K562 (cell line): ENCODE data around the gene LY6G6D. TPM values are rescaled to one million over a fixed set of nuclear protein-coding genes. Genes with fewer than 3 reads are reported as not detected.
A peak's percentile ranks its signal among the peaks of the same experiment; 100 is the strongest.

Experiments
- CBFB ChIP-seq: sonication (generic); formaldehyde crosslinking; IDR thresholded peaks from 2 replicates; pipeline ENCODE4 v1.4.0; 2020; ENCODE audit warnings: mild to moderate bottlenecking, missing genetic modification reagents
- CBX5 ChIP-seq: IDR thresholded peaks from 2 replicates; pipeline ENCODE4 v1.6.1; 2014; ENCODE audit warnings: low read depth, borderline replicate concordance
- CTBP1 ChIP-seq: fragments of 450-650 bp; IDR thresholded peaks from 2 replicates; pipeline ENCODE4 v1.6.1; 2016; ENCODE audit warnings: borderline replicate concordance
- DMBX1 ChIP-seq: fragments of 250-450 bp; sonication (Bioruptor Pico); IDR thresholded peaks from 2 replicates; pipeline ENCODE4 v1.8.0; 2022; ENCODE audit warnings: inconsistent platforms, mild to moderate bottlenecking, moderate library complexity, borderline replicate concordance
- ETS1 ChIP-seq: conservative IDR thresholded peaks from 2 replicates; pipeline ENCODE4 v1.6.1; 2011; ENCODE audit warnings: low read depth, mild to moderate bottlenecking, low read length; ENCODE audit not compliant: control insufficient read depth
- FIP1L1 ChIP-seq: fragments of 200-400 bp; formaldehyde crosslinking; IDR thresholded peaks from 2 replicates; pipeline ENCODE4 v1.6.1; 2018; ENCODE audit warnings: mild to moderate bottlenecking, low read depth, low read length; ENCODE audit not compliant: poor library complexity, severe bottlenecking
- FOXA3 ChIP-seq, 2 experiments: fragments of 450-650 bp in 1 of 2; sonication (generic) in 1 of 2; formaldehyde crosslinking; IDR thresholded peaks in 1 of 2; conservative IDR thresholded peaks in 1 of 2; 2 replicates each; pipeline versions ENCODE4 v1.4.0 to v1.8.0; 2020 to 2022; ENCODE audit warnings: mild to moderate bottlenecking in 2 of 2, missing genetic modification reagents in 1 of 2
- HMGXB4 ChIP-seq: sonication (generic); formaldehyde crosslinking; IDR thresholded peaks from 2 replicates; pipeline ENCODE4 v1.8.1; 2023; ENCODE audit warnings: mild to moderate bottlenecking, missing genetic modification reagents
- NCOR1 ChIP-seq: fragments of 450-650 bp; IDR thresholded peaks from 2 replicates; pipeline ENCODE4 v1.6.1; 2016; ENCODE audit warnings: mild to moderate bottlenecking, moderate library complexity
- RBFOX2 ChIP-seq: fragments of 200-400 bp; formaldehyde crosslinking; IDR thresholded peaks from 2 replicates; pipeline ENCODE4 v1.6.1; 2017; ENCODE audit warnings: low read depth, mild to moderate bottlenecking, low read length, moderate library complexity
- SMC3 ChIP-seq: conservative IDR thresholded peaks from 2 replicates; pipeline ENCODE4 v1.6.1; 2011; ENCODE audit warnings: low read depth, low read length, improper control_type of control experiment; ENCODE audit not compliant: insufficient read depth
- TAF1 ChIP-seq: IDR thresholded peaks from 2 replicates; pipeline ENCODE4 v1.6.1; 2011; ENCODE audit warnings: mild to moderate bottlenecking, low read length, moderate library complexity; ENCODE audit not compliant: insufficient read depth, control insufficient read depth, severe bottlenecking; ENCODE audit errors: extremely low read depth
- THAP12 ChIP-seq: fragments of 250-450 bp; sonication (Bioruptor Pico); IDR thresholded peaks from 2 replicates; pipeline ENCODE4 v1.9.0; 2021; ENCODE audit warnings: mild to moderate bottlenecking, inconsistent platforms
- ZBTB33 ChIP-seq: sonication (generic); formaldehyde crosslinking; IDR thresholded peaks from 2 replicates; pipeline ENCODE4 v1.8.1; 2023; ENCODE audit warnings: mild to moderate bottlenecking, missing genetic modification reagents
- ZBTB7A ChIP-seq: IDR thresholded peaks from 2 replicates; pipeline ENCODE4 v1.6.1; 2011; ENCODE audit warnings: low read depth, mild to moderate bottlenecking, low read length, moderate library complexity, borderline replicate concordance; ENCODE audit not compliant: control insufficient read depth
- ZNF280A ChIP-seq: fragments of 450-650 bp; IDR thresholded peaks from 2 replicates; pipeline ENCODE4 v1.6.1; 2018; ENCODE audit warnings: mild to moderate bottlenecking, low read depth; ENCODE audit not compliant: partially characterized antibody
- ZNF311 ChIP-seq: fragments of 250-450 bp; sonication (Bioruptor Pico); IDR thresholded peaks from 2 replicates; pipeline ENCODE4 v1.4.0; 2020; ENCODE audit warnings: mild to moderate bottlenecking, moderate library complexity
- polyA plus RNA-seq, 8 experiments: library from polyadenylated mRNA; depleted of rRNA in 4 of 8; stranded (reverse) in 5 of 8; unstranded in 3 of 8; fragments of >200 nt; fragmentation: Nextera tagmentation in 2 of 8; fragmentation: Illumina TruSeq in 1 of 8; extraction: Ambion mirVana in 2 of 8; extraction: Trizol in 1 of 8; gene quantifications; 2 replicates each; pipeline versions ENCODE4 v1.2.1 to v1.2.3, GENCODE V29; 2011 to 2014; ENCODE audit warnings: inconsistent platforms in 1 of 8, missing spikeins in 1 of 8
- total RNA-seq, 7 experiments: library from RNA; depleted of rRNA in 6 of 7; stranded (reverse); fragments of >200 nt in 6 of 7; fragmentation: Illumina TruSeq in 2 of 7; extraction: Trizol in 2 of 7; gene quantifications; 2 replicates each; pipeline versions ENCODE4 v1.2.1 to v1.2.3, GENCODE V29; 2011 to 2021; ENCODE audit warnings: low replicate concordance in 1 of 7

Gene LY6G6D
- total and polyA plus RNA-seq, 9 of the 15 experiments (the other 6 are each of a cell fraction or from before 2014, with no cell fraction given): 0.30 to 0.38 TPM; not detected in 7

GRCh38 chr6:31728767-31729514, 13.8 kb downstream of the LY6G6D start, which contains the start of gene DDAH2 (continued):
- no peak for TF ChIP-seq ZNF280A
- TF ChIP-seq HMGXB4: peak; percentile 15; the same call in 1 of the 2 replicates
- no peak for TF ChIP-seq NCOR1
- peak; percentile 73 for TF ChIP-seq RBFOX2
- 0 out of 2 replicates have a peak, but pooled peaks have one; percentile 7 for TF ChIP-seq SMC3
- no peak for TF ChIP-seq DMBX1
- peak; percentile 24; the same call in 1 of the 2 replicates for TF ChIP-seq CBFB (CRISPR knock-in tag)
- peak; percentile 99 for TF ChIP-seq ZBTB7A
- no peak for TF ChIP-seq CBX5
- TF ChIP-seq THAP12 (CRISPR knock-in tag): peak; percentile 69; the same call in 1 of the 2 replicates
- peak; percentile 99 for TF ChIP-seq FIP1L1
- TF ChIP-seq CTBP1: no peak
- TF ChIP-seq ZBTB33: peak; percentile 96
- 0 out of 2 replicates have a peak, but pooled peaks have one; percentile 12 for TF ChIP-seq ETS1
- TF ChIP-seq FOXA3 (CRISPR knock-in tag; conservative IDR thresholded peaks at IDR 0.05 in 1 of 2, IDR thresholded peaks at IDR 0.05 in 1 of 2): no peak
- TF ChIP-seq ZNF311 (CRISPR knock-in tag): no peak
- peak; percentile 39 for TF ChIP-seq TAF1
